ENCODE data around the gene GRIN1.

Gene GRIN1

GRCh38 chr9:137180491-137180890 is 41.5 kb downstream of the GRIN1 start:
- DNase-seq = no peak

GRCh38 chr9:137181680-137182079 is 42.7 kb downstream of the GRIN1 start:
- no peak for DNase-seq

- DNase-seq = no peak
These were observed 43.9 kb downstream of the GRIN1 start for GRCh38 chr9:137182836-137183235.

GRCh38 chr9:137183980-137184595 is 45.1 kb downstream of the GRIN1 start:
- DNase-seq = no peak

- no peak for DNase-seq
These were observed 46.1 kb downstream of the GRIN1 start for GRCh38 chr9:137184881-137185660.

GRCh38 chr9:137185921-137186320 is 47.0 kb downstream of the GRIN1 start:
- no peak for DNase-seq

GRCh38 chr9:137186385-137186784 is 47.4 kb downstream of the GRIN1 start:
- DNase-seq = no peak

- DNase-seq = no peak
These were observed 48.4 kb downstream of the GRIN1 start for GRCh38 chr9:137187386-137187785.

- no peak for DNase-seq
These were observed 49.1 kb downstream of the GRIN1 start for GRCh38 chr9:137188086-137188489.

- DNase-seq = peak; percentile 97
These were observed 49.7 kb downstream of the GRIN1 start, which contains the start of the genes ANAPC2 and SSNA1 for GRCh38 chr9:137188490-137189296. Gene ANAPC2, minus strand, starts transcription at chr9:137188560. Its CDS starts 28 bp downstream, at chr9:137188532. Gene SSNA1, plus strand, starts transcription at chr9:137188676. Its CDS starts 51 bp downstream, at chr9:137188727.

- no peak for DNase-seq
These were observed 50.6 kb downstream of the GRIN1 start for GRCh38 chr9:137189297-137190295.

- no peak for DNase-seq
These were observed 51.4 kb downstream of the GRIN1 start for GRCh38 chr9:137190315-137190856.

- DNase-seq = no peak
These were observed 52.3 kb downstream of the GRIN1 start for GRCh38 chr9:137191245-137191644.

- DNase-seq = no peak
These were observed 52.9 kb downstream of the GRIN1 start for GRCh38 chr9:137191691-137192447.

- DNase-seq = no peak
These were observed 53.5 kb downstream of the GRIN1 start for GRCh38 chr9:137192448-137192780.

- no peak for DNase-seq
These were observed 53.9 kb downstream of the GRIN1 start for GRCh38 chr9:137192859-137193258.

GRCh38 chr9:137193771-137194170 is 54.8 kb downstream of the GRIN1 start:
- DNase-seq = no peak

- no peak for DNase-seq
These were observed 55.4 kb downstream of the GRIN1 start for GRCh38 chr9:137194388-137194787.

GRCh38 chr9:137194909-137195308 is 56.0 kb downstream of the GRIN1 start:
- DNase-seq = no peak

- no peak for DNase-seq
These were observed 56.7 kb downstream of the GRIN1 start for GRCh38 chr9:137195525-137196220.
